Stimulated activated CD4-positive, alpha-beta T cell treated with anti-CD3 and anti-CD28 coated beads, Interleukin-4, amount 100 ng/mL, for 4 hours (primary cell): ENCODE data around the gene TSC1.

Experiments used
- DNase-seq, 2 experiments: peaks; one replicate each; pipeline ENCODE4 v3.0.0-alpha.2; 2020

Gene TSC1

DNA sequence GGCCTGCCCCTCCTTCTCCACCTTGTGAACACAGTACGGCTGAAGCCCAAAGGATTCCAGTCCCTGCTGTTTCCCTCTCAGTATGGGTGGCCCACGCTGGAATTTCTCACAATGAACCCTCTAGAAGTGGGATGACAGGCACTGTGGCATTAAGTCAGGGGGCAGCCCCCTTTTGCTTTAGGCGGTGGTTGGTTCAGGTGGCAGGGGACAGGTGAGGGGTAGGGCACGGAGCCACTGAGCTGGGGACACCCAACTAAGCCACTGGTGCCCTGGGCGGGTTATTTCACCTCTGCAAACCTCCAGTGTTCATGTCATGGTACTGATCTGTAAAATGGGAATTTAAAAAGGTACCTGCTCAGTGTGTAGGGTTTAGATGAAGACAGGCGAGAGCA lies 58.1 kb downstream of the TSC1 start:
- DNase-seq, result no peak

- DNase-seq, result no peak
These were observed 58.6 kb downstream of the TSC1 start for GRCh38 chr9:132885720-132886333.

- DNase-seq, result no peak
These were observed 60.8 kb downstream of the TSC1 start for GRCh38 chr9:132883349-132884294.

- DNase-seq, result no peak
These were observed 61.8 kb downstream of the TSC1 start for GRCh38 chr9:132882616-132883015.

- no peak for DNase-seq
These were observed 62.6 kb downstream of the TSC1 start for GRCh38 chr9:132881826-132882225.

- no peak for DNase-seq
These were observed 64.1 kb downstream of the TSC1 start for GRCh38 chr9:132880324-132880661.

- no peak for DNase-seq
These were observed 64.7 kb downstream of the TSC1 start for GRCh38 chr9:132879457-132880323.

DNA sequence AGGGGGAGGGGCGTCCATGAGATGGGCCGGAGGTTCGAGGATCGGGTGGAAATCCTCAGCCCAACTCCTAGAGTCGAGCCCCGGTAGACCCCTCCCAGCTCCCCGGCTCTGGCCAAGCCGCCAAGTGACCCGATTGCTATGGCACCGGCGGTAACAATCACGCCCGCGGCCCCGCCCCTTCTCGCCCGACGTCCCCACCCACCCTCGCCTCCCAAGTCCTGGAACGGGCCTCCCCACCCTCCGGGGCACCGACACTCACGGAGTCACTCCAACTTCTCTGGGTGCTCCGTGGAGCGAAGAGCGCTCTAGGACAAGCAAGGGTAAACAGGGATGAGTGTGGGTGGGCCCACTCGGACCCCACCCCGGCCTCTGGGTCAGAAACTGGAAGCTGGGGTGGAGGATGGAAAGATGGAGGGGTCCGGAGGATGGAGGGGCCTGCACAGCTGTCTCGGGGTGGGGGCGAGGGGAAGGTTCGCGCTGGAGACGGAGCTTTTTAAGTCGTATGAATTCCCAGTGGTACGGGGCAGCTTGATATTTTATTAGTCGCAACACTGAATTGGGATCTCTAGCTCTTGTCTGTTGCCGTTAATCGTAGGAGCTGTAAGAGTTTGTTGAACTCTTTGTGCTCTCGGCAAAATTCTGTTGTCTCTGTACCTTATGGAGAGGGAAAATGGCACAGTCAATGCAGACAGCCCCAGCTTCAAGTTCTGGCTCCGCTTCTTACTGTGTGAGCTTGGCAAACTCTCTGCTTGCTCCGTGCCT lies 65.5 kb downstream of the TSC1 start, which contains the start of gene SPACA9:
SPACA9 (plus strand) TSS at position 204 of the 762 bp plus-strand sequence. CDS start 5,050 bp downstream, outside the sequence.
- peak; percentile 10 to 35 for DNase-seq

- peak; percentile 74 to 77 for DNase-seq
These were observed 66.4 kb downstream of the TSC1 start, which contains the start of gene AK8 for GRCh38 chr9:132877824-132878694. AK8 (minus strand) TSS chr9:132878284; CDS start chr9:132878255, 29 bp downstream.

GRCh38 chr9:132877458-132877823 lies 67.0 kb downstream of the TSC1 start:
- DNase-seq, result no peak

DNA sequence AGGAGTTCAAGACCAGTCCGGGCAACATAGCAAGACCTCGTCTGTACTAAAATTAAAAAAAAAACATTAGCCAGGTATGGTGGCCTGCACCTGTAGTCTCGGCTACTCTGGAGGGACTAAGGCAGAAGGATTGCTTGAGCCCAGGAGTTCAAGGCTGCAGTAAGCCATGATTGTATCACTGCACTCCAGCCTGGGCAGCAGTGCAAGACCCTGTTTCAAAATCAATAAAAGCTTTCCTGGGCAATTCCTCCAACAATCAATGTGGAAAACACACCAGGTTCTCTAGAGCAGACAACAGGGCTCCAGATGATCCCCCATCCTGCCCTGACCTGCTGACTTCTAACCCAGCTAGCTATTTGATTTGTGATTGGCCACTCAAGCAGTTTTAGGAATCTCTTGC lies 67.6 kb downstream of the TSC1 start:
- DNase-seq, result no peak

GRCh38 chr9:132875159-132875558 lies 69.3 kb downstream of the TSC1 start:
- DNase-seq, result no peak

- no peak for DNase-seq
These were observed 71.0 kb downstream of the TSC1 start for GRCh38 chr9:132873403-132873802.

DNA sequence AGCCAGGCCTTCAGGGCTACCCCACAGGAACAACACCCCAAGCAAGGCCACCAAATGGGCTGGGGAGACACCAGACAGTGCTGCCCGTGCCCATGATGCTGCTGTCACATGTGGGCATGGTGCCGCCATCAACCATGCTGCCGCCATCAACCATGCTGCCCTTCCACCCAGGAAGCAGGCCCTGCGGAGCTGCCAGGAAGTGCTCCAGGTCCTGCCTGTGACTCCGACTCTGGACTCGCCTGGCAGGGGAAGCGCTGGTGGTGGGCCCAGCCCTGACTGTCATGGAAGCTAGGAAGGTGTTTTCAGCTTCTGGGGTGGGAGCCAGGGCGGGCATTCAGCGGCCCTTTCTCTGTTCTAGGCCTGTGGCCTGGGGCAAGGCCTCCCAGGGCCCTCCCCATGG lies 75.2 kb downstream of the TSC1 start:
- DNase-seq, result no peak

- DNase-seq, result no peak
These were observed 77.5 kb downstream of the TSC1 start for GRCh38 chr9:132866898-132867297.

GRCh38 chr9:132864691-132865090 lies 79.7 kb downstream of the TSC1 start:
- no peak for DNase-seq

GRCh38 chr9:132864277-132864676 lies 80.1 kb downstream of the TSC1 start:
- no peak for DNase-seq

DNA sequence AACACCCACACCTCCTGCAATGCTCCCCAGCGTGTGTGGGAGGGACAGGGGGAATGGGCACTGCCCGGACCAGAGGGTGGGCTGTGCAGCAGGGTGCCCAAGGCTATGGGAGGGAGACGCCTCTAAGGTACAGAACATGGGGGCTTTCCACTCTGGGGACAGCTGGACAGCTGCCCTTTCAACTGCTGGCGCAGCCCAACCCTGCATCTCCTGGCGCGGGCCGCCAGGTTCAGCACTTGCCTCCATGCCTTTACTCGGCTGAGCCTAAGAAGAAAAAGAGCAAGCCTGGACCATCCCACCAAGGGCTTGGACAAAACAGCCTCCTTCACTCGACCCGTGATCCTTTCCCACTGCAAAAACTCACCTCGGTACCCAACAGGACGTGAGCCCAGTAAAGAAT lies 81.3 kb downstream of the TSC1 start:
- no peak for DNase-seq

- no peak for DNase-seq
These were observed 81.9 kb downstream of the TSC1 start for GRCh38 chr9:132862533-132862932.

- no peak for DNase-seq
These were observed 82.8 kb downstream of the TSC1 start for GRCh38 chr9:132861666-132862065.

DNA sequence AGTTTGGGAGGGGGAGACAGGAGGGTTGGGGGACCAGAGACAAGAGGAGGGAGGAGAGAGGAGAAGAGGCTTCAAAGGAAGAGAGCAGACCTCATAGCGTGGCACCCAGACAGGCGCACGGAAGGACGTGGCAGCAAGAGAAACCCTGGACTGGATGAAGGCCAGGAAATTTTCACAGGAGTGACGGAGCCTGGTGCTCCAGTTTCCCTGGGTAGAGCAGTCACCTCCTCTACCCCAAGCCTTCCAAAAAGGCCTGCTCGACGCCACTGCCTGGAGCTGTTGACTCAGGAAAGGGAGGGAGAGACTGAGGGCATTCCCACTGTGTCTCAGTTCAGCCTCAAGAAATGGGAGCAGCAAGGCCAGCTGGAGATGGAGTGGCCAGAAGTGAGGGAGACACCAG lies 85.7 kb downstream of the TSC1 start:
- no peak for DNase-seq
